ENCODE results near the gene DNAAF1.

GRCh38 chr16:84124257-84125073 is 20.6 kb upstream of the DNAAF1 start:
- TF ChIP-seq, protein P1, sequence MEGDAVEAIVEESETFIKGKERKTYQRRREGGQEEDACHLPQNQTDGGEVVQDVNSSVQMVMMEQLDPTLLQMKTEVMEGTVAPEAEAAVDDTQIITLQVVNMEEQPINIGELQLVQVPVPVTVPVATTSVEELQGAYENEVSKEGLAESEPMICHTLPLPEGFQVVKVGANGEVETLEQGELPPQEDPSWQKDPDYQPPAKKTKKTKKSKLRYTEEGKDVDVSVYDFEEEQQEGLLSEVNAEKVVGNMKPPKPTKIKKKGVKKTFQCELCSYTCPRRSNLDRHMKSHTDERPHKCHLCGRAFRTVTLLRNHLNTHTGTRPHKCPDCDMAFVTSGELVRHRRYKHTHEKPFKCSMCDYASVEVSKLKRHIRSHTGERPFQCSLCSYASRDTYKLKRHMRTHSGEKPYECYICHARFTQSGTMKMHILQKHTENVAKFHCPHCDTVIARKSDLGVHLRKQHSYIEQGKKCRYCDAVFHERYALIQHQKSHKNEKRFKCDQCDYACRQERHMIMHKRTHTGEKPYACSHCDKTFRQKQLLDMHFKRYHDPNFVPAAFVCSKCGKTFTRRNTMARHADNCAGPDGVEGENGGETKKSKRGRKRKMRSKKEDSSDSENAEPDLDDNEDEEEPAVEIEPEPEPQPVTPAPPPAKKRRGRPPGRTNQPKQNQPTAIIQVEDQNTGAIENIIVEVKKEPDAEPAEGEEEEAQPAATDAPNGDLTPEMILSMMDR (IDR thresholded peaks at IDR 0.05): no peak
- no peak for TF ChIP-seq POLR2A (IDR thresholded peaks at IDR 0.05)

All from heart left ventricle (tissue), 13 donors.